IPS DF 19.7 (cell line): Measurements from ENCODE around the gene OTUD3.

Experiments used
- DNase-seq: peaks from one replicate; pipeline ENCODE4 v3.0.0-alpha.2; 2013; ENCODE audit warnings: low read depth, low spot score

OTUD3 gene

DNA sequence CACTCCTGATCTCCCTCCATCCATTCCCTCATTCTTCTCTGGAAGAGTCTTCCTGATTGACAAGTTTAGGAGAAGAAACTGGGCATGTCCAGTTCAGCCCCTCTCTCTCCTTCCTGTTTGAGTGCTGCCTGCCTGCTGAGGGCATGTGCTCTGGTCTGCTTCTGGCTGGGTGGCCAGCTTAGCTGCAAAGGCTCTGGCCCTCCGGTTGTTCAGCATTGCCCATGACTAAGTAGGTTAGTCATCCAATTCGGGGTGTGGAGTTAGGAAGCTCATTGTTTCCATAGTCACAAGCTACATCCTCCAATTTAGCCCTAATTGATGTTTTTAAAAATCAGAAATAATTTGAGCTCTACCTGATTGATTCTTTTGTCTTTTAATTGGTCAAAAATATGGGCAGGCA is 66.8 kb downstream of the OTUD3 start:
- no peak for DNase-seq

DNA sequence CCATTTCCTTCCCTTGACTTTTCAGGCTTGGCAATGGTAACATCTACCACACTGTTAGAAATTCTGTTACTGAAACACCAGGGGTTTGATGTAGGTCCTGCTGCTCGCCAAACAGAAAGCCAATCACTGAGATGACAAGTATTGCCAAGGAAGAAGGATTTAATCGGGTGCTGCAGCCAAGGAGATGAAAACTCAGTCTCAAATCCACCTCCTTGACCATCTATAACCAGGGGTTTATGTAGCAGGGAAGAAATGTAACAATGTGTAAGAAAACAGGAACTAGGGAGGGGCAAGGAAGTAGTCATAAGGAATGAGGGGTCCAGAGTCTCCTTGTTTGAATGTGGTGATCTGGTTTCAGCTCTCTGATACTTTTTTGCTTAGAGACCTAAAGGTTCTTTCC is 71.9 kb downstream of the OTUD3 start:
- no peak for DNase-seq

DNA sequence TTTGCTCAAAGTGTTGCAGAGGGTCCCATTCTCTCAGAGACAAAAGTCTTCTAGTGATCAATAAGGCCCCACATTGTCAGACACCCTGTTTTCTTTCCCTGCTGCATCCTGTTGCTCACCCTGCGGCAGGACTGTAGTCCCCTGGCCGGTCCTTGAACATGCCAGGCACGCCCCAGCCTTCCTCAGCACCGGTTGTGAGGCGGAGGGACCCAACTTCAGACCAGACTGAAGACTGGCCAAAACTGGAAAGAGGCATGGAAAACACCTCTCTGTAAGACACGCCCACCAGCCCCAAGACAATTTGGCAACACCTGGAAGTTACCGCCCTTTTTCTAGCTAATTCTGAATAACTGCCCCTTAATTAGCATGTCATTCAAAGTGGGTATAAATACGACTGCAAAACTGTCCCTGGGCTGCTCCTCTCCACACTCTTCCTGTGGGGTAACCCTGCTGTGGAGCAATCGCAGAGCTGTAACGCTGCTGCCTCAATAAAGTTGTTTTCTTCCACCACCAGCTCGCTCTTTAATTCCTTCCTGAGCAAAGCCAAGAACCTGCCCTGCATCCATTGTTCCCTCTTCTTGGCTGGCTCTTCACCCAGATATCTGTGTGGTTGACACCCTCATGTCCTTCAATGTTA is 73.5 kb downstream of the OTUD3 start:
- no peak for DNase-seq

DNA sequence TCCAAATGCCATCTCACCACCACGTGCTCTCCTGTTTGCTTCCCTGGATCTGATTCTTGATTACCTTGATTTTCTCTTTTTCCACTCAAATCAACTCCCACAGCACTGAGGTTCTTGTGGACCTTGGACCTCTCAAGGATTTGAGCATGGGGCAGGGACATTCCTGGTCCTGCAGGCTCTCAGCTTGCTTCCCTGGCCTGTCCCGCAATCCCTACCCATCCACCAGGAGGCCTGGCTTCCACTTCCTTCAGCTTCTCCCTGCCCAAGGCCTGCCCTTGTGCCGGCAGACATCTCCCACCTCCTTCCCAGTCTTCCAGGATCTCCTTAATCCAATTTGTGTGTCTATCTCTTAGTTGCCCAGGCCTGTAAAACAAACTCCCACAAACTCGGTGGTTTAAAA is 75.6 kb downstream of the OTUD3 start:
- DNase-seq, result no peak

DNA sequence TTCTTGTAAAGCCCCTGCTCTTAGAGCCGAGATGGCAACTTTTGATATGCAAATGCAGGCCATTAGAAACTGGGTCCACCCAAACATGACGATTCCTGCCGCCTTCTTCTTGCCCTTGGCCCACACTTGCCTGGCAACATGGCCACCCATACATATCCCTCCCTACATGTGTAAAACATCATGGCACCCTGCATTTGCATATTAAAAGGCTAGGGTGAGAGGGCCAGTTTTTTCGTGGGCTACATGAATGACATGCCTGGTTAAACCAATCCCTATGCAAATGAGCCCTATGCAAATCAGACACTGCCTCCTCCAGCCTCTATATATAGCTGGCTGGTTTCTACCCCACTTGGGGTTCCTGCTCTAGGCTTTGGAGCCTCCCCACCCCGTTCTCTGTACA is 78.4 kb downstream of the OTUD3 start:
- DNase-seq, result no peak
